ENCODE results near the gene OTOG. TPM values are rescaled to one million over a fixed set of nuclear protein-coding genes. Genes with fewer than 3 reads are reported as not detected.

The OTOG gene
- total RNA-seq, 1 donor from 2014 or later, result not detected

DNA sequence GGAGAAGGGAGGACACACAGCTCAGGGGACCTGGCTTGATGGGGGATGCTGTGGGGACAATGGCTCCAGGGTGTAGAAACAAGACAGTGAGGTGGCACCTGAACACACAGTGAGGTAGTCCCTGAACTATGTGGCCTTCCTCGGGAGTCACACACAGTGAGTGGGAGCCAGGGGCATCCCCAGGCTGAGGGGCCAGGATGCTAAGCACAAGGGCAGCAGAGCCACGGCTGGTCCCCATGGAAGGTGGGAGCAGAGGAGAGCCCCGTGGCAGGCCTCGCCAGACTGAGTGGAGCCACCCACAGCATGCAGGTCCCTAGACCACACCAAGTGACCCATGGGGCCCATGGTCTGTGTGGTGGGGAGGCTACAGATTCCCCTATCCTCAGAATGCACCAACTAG, 44.4 kb upstream of the OTOG start:
- TF ChIP-seq, protein P1, sequence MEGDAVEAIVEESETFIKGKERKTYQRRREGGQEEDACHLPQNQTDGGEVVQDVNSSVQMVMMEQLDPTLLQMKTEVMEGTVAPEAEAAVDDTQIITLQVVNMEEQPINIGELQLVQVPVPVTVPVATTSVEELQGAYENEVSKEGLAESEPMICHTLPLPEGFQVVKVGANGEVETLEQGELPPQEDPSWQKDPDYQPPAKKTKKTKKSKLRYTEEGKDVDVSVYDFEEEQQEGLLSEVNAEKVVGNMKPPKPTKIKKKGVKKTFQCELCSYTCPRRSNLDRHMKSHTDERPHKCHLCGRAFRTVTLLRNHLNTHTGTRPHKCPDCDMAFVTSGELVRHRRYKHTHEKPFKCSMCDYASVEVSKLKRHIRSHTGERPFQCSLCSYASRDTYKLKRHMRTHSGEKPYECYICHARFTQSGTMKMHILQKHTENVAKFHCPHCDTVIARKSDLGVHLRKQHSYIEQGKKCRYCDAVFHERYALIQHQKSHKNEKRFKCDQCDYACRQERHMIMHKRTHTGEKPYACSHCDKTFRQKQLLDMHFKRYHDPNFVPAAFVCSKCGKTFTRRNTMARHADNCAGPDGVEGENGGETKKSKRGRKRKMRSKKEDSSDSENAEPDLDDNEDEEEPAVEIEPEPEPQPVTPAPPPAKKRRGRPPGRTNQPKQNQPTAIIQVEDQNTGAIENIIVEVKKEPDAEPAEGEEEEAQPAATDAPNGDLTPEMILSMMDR (IDR thresholded peaks at IDR 0.05), result no peak
- Mint-ChIP-seq H3K9me3 (no peaks in the 10 kb centered on the region), H3K27me3 (peaks cover 5% of the 10 kb centered on the region), H3K27ac (no peak overlapping the region), H3K4me1 (no peaks in the 10 kb centered on the region), H3K36me3 (ENCODE audit: low read depth) (no peaks in the 10 kb centered on the region), H3K4me3 (no peak overlapping the region)
- intact Hi-C loops (cut with micrococcal nuclease), result no loop called here
- CTCF ChIA-PET, result interaction anchor here (3.3 kb wide), 1 partner anchor 118 kb away, joined by 34 read pairs; no protein-coding TSS in a partner anchor
- DNase-seq (no peak), ATAC-seq (ENCODE audit: low read depth) (no peak)
- POLR2A ChIA-PET, result no interaction called here

DNA sequence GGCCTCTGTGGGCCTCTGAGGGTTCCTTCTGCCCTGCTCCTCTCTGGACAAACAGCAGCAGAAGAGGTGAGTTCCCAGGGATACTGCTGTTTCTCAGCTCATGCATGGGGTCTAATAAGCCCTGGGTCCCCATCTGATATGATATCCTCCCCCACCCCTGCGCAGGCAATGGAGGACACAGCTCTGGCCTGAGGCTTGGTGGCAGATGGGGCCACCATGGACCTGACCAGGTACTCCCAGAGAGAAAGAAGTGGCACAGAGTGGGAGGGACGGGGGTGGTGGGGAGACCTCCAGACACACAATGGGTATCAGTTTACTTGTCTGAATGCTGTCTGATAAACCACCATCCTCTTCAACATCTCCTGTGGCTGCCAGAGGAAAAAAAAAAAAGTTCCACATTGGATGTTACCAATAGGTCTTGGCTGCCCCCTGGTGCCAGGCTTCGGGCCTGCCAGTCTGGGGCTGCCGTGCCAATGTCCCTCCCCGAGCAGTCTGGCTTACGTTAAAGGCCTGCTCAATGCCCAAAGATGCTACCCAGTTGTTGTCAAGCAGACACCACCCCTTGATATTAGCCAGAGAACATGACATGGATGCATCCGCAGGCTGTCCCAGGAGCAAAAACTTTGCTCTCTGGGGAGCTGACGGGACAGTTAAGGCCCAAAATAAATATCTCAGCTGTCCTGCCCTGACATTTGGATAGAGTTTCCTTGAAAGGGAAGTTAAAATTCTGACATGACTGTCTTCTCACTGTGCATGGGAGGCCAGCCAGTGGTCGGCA, 42.5 kb upstream of the OTOG start:
- no peaks in the 10 kb centered on the region for H3K9me3 Mint-ChIP-seq
- no peak overlapping the region for H3K27ac Mint-ChIP-seq
- intact Hi-C loops (cut with micrococcal nuclease), result loop anchor here (1.0 kb wide), 5 partner anchors 120 to 719 kb away; no protein-coding TSS in a partner anchor
- ATAC-seq (ENCODE audit: low read depth), result peak; percentile 66
- TF ChIP-seq, protein P1 (IDR thresholded peaks at IDR 0.05), result no peak
- POLR2A ChIA-PET, result no interaction called here
- DNase-seq, result peak; percentile 57
- peaks cover 5% of the 10 kb centered on the region for H3K27me3 Mint-ChIP-seq
- CTCF ChIA-PET, result interaction anchor here (0.6 to 3.3 kb wide), 7 partner anchors 9 to 684 kb away, joined by 3 to 34 read pairs (median 3); no protein-coding TSS in a partner anchor
- H3K36me3 Mint-ChIP-seq (ENCODE audit: low read depth), result no peaks in the 10 kb centered on the region
- H3K4me1 Mint-ChIP-seq, result no peaks in the 10 kb centered on the region
- H3K4me3 Mint-ChIP-seq, result no peak overlapping the region

DNA sequence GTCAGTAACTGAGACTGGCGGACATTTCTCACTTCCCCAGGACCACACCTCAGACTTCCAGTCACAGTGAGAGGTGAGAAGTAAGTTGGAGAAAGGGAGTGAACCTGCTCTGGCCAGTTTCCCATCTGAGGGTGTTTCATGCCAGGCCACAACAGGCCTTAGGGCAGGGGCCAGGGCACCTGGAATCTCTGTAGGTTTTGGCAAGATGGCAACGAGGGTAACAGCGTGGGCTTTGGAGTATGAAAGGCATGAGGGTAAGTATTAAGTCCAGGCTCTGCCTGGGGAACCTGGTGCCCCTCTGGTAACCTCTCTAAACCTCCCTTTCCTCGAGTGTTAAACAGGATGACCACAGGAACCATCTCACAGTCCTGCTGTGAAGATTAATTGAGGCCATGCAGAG, 41.9 kb upstream of the OTOG start:
- Mint-ChIP-seq H3K27ac (no peak overlapping the region), H3K36me3 (ENCODE audit: low read depth) (no peaks in the 10 kb centered on the region), H3K4me3 (no peak overlapping the region), H3K9me3 (no peaks in the 10 kb centered on the region), H3K27me3 (peaks cover 6% of the 10 kb centered on the region), H3K4me1 (no peaks in the 10 kb centered on the region)
- DNase-seq (no peak), ATAC-seq (ENCODE audit: low read depth) (no peak)
- TF ChIP-seq, protein P1 (IDR thresholded peaks at IDR 0.05), result no peak
- intact Hi-C loops (cut with micrococcal nuclease), result no loop called here
- ChIA-PET CTCF (interaction anchor here (0.8 to 3.3 kb wide), 4 partner anchors 17 to 126 kb away, joined by 3 to 34 read pairs (median 3); no protein-coding TSS in a partner anchor), POLR2A (no interaction called here)

DNA sequence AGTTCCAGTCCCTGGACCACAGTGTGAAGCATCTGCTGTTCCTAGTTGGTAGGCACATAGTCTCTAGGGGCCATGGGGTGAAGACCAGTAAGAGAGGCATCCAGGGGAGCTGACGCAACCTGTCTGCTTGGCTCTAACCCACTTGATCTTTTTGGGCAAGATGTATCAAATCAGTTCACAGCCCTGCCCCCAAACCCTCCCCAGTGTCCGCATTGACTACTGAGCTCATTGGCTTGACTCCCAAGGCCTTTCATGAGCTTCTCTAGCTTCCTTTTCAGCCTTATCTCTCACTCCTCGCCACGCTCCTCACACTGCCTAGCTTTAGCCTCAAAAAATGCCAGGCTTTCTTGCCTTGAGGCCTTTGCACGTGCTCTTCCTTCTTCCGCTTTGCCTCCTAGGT, 40.7 kb upstream of the OTOG start:
- intact Hi-C loops (cut with micrococcal nuclease), result no loop called here

DNA sequence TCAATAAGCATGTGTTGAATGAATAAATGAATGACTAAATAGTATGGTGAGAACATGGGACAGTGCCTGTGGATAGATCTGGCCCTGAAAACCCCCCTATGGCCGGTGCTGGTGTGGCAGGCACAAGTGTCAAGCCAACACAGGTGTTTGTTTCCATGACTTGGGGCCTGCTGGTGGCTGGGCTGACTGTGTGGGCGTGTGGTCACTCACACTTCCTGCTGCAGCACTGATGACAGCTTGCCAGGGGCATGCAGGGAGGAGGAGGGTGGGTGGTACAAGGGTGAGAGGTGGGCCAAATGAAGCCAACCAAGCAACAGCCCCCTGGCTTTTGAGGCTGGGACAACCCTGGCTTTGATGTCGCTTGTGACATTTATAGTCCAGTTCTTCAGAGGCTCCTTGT, 40.1 kb upstream of the OTOG start:
- DNase-seq (no peak), ATAC-seq (ENCODE audit: low read depth) (no peak)
- Mint-ChIP-seq H3K27me3 (peaks cover 11% of the 10 kb centered on the region), H3K4me1 (no peaks in the 10 kb centered on the region), H3K36me3 (ENCODE audit: low read depth) (no peaks in the 10 kb centered on the region), H3K27ac (no peak overlapping the region), H3K9me3 (no peaks in the 10 kb centered on the region), H3K4me3 (no peak overlapping the region)
- TF ChIP-seq, protein P1 (IDR thresholded peaks at IDR 0.05), result no peak
- ChIA-PET POLR2A (no interaction called here), CTCF (interaction anchor here (1.5 kb wide), 1 partner anchor 12 kb away, joined by 4 read pairs; no protein-coding TSS in a partner anchor)
- intact Hi-C loops (cut with micrococcal nuclease), result no loop called here

More for the DNA sequence above, 40.7 kb upstream of the OTOG start:
- H3K9me3 Mint-ChIP-seq, result no peaks in the 10 kb centered on the region
- ATAC-seq (ENCODE audit: low read depth) (no peak), DNase-seq (no peak)
- H3K4me1 Mint-ChIP-seq, result no peaks in the 10 kb centered on the region
- CTCF ChIA-PET, result interaction anchor here (1.5 kb wide), 1 partner anchor 13 kb away, joined by 4 read pairs; no protein-coding TSS in a partner anchor
- no peaks in the 10 kb centered on the region for H3K36me3 Mint-ChIP-seq (ENCODE audit: low read depth)
- peaks cover 11% of the 10 kb centered on the region for H3K27me3 Mint-ChIP-seq
- H3K4me3 Mint-ChIP-seq, result no peak overlapping the region
- no peak overlapping the region for H3K27ac Mint-ChIP-seq
- TF ChIP-seq, protein P1 (IDR thresholded peaks at IDR 0.05), result no peak
- POLR2A ChIA-PET, result no interaction called here

Measured in activated B cell treated with CpG ODN at 0.5 μM for 24 hours (primary cell).